ENCODE measurements around the gene TMEM9.
"Not testable (repeated sequence)": the region's sequence is repeated elsewhere in the genome, so short reads cannot be mapped to it uniquely, and the experiment has no call there.

TMEM9 gene

DNA sequence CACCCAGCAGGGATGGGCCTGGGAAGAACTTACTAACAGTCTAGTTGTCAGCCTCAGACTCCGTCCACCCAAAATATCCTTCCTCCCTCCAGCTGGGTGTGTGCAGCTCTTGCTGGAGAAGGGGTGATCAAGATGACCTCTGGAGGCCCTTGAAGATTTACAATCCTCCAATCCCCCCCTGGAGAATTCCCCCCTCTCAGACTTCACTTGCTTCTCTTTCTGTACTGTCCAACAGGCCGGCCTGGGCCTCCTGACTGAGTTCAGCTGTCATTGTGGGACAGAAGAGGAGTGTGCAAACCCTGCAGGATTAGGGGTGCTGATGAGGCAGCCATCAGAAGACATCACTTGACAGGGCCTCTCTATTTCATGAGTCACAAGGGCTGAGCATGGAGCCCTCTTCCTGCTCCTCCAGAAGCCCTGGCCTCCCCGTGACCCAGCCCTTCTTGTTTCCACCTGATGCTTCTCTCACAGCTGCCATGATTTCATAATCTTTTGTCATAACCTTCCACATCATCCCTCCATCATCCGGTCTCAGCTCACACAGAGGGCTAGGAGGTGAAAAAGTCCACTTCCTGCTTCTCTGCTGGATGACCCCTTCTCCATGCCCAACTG lies 18.8 kb upstream of the TMEM9 start:
- DNase-seq: no peak

DNA sequence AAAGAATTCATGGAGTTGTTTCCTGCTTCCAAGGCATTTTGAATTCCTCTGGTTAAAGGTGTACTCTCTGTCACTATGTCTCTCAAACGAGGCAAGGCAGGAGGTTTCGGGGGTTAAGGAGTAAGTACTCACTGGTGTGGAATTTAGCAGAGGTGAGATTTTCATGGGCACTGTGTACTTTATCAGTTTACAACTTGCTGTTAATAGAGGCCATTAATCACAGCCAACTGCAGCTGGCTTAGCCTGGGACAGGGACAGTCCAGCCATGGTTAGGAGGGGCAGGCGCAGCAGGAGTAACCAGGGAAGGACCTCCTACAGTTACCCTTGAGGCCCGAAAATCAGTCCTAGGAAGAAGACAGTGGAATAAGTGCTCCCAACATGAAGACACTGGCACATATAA lies 18.1 kb upstream of the TMEM9 start:
- no peak for DNase-seq

DNA sequence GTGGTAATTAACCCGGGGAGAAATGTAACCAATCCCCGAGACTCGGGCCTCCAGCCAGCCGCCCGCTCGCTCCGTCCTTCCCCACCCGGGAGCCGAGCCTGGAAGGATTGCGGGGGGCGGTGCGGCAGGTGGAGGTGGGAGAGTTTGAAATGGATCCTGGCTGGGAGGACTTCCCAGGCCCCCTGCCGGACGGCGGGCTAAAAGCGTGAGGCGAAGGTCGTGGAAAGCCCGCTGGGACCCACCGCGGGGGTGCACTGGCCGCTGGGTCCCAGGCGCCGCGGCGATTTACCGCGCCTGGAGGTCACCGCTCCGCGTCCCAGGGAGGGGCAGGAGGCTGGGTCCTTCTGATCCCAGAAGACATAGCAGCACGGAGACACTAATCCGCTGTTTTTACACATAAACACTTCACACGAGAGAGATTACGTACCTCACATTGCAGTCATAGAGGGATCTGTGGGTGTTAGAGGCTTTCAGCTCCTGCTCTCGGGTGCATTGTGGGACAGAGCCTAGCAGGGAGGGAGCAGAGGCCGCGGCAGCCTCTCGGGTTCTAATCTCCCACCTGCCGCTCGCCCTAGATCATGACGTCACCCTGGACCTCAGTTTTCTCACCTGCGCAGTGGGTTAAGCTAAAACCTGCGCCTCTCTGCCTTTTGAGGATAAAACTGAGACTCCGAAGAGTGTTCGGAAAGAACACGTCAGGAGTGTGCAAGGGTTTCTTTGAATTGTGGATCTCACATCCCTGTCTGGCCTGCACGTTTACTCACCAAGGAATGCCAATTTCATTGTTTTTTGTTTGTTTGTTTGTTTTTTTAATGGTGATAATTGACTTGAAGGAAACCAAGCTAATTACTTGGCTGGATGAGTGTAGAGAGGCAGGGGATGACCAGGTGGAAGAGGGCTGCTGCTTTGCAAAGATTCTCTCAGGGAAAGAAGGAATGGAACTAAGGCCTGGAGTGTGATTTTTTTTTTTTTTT lies 17.1 kb upstream of the TMEM9 start:
- DNase-seq: peak; percentile 70

DNA sequence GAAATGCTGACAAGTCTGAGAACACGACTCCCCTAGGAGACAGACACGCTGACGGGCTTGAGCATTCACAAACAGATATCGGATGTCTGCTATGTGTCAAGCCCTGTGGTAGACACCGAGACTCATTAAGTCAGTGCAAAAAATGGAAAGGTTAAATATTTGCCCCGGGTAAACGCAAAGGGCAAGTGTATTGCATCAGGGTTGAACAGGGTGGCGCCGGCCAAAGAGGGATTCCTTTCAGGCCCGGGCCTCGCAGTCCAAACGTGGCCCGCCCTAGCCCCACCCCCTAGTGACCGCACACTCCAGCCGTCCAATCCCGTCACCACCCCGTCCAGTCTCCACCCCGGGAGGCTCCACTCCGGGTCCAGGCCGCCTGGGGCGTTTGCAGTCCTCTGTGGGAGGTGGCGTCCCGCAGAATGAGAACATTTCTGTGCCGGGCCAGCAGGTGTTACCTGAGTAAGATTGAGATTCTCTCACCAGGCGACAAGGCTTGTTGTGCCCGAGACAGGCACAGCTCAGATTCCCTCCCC lies 16.3 kb upstream of the TMEM9 start:
- DNase-seq: peak; percentile 90

DNA sequence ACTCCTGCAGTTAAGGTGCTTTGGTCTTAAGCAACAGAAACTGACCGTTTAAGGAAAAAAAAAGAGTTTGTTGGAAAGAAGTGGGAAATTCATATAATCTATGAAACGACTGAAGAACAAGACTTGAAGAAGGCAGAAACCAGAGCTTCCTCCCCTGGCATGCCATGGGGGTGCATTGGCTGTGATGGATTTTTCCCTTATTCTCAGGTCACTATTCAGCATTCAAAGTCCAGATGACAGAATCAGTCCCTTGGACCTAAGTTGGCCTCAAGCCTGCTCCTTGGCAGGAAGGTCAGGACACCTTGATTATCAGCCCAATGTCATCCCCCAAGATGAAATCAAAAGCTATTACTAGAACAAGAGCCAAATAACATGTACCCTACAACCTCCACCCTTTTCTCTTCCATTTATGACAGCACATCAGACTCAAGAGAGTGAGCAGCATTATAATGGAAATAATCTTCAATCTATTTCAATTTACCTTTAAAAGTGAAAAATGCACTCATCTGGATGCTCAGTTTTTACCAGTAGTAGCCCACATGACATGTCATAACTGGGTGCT lies 15.8 kb upstream of the TMEM9 start:
- no peak for DNase-seq

DNA sequence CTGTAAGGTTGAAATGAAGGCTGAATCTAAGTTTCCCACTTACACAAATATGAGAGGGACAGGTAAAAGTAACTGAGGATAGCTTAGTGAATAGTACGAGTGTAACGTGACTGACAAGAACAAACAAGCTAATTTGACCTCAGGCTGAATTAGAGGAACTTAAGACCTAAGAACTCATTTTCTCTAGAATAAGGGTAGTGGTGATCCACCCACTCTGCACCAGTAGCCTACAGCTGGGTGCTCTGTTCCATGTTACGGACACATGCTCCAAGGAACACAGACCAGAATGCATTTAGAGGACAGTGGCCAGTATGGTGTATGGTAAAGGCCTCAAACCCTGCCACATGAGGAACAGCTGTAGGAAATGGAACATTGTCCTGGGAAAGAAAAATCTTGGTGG lies 14.9 kb upstream of the TMEM9 start:
- no peak for DNase-seq

DNA sequence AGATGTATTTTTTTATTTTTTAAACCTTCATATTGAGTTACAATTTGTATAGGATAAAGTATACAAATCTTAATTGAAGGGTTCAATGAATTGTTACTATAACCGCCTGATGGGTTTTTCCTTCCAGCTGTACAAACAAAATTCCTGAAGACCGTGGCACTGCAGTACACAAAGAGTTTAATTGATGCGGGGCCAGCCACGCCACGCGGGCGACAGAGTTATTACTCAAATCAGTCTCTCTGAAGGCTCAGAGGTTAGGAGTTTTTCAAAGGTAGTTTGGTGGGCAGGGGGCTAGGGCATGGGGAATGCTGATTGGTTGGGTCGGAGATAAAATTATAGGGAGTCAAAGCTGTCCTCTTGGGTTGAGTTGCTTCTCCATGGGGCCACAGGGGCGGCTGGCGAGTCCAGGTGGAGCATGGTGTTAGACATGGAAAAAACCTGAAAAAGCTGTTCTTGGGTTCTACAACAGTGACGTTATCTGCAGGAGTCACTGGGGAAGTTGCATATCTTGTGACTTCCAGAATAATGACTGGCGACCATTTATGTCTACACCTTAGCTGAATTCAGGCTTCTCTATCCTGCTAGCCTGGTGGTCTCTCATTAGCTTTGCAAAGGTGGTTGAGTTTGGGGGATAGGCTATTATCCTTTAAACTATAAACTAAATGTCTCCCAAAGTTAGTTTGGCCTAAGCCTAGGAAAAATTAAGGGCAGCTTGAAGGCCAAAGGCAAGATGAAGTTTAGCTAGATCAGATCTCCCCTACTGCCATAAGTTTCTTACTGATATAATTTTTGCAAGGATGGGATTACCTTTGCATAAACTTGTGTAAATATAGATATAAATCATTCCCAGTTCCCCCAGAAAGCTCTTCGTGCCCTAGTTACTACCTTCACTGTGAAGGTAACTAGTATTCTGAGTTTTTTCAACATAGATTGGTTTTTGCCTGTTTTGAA lies 13.0 kb upstream of the TMEM9 start:
- DNase-seq: no peak

DNA sequence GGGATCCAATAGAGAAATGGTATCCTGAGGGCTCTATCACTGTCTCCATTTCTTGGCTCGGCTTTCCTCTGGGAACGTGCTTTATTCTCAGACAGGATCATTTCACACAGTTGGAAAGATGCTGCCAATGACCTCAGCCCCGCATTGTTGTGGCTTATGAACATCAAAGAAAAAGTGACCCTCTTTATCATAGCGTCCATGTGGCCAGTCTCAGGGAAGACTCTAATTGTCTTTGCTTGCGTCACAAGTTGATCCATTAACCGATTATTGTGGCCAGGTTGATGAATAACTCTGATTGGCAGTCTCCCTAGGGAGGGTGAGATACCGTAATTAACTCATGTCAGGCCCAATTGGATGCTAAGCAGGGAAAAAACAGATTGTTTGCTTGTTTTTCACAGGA lies 10.4 kb upstream of the TMEM9 start:
- no peak for DNase-seq

DNA sequence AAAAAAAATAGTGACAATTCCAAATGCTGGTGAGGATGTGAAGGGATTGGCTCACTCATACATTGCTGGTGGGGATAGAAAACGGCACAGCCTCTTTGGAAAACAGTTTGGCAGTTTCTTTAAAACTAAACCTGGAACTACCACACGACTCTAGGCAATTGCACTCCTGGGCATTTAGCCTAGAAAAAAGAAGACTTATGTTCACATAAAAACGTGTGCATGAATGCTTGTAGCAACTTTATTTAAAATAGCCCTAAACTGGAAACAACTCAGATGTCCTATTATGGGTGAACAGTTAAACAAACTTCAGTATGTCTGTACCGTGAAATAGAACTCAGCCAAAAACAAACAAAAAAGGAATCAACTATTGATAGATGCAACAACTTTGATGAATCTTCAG lies 9.4 kb upstream of the TMEM9 start:
- DNase-seq: no peak

DNA sequence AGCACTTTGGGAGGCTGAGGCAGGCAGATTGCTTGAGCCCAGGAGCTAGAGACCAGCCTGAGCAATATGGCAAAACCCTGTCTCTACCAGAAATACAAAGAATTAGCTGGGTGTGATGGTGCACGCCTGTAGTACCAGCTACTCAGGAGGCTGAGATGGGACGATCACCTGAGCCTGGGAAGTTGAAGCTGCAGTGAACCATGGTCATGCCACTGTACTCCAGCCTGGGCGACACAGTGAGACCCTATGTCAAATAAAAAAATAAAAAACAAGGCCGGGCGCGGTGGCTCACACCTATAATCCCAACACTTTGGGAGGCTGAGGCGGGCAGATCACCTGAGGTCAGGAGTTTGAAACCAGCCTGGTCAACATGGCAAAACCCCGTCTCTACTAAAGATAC lies 8.8 kb upstream of the TMEM9 start:
- not testable (repeated sequence) for DNase-seq

DNA sequence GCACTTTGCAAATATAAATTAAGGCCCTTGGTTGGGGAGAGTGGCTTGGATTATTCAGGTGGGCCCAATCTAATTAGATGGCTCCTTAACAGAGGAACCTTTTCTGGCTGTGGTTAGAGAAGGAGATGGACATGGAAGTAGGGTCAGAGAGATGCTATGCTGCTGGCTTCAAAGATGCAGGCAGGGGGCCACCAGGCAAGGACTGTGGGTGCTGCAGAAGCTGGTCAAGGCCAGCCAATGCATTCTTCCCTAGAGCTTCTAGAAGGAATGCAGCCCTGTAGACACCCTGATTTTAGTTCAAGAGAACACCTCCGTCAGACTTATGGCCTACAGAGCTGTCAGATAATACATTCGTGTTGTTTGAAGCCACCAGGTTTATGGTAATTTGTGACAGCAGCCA lies 3.7 kb upstream of the TMEM9 start:
- DNase-seq: no peak

DNA sequence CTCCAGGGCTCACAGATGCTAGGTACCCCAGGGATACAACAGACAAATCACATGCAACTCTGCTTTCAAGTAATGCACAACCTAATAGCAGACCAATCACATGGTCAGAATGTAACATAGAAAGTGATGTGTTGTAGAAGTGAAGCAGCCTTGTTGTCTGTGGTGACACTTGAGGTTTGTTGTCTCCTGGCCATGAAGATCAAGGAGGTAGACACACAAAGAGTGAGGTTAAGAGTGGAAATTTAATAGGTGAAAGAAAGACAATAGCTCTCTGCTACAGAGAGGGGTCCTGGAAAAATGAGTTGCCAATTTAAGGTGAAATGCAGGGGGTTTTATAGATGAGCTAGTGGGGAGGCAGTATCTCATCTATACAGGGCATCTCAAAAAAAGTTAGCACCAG lies 2.5 kb upstream of the TMEM9 start:
- DNase-seq: peak; percentile 4

DNA sequence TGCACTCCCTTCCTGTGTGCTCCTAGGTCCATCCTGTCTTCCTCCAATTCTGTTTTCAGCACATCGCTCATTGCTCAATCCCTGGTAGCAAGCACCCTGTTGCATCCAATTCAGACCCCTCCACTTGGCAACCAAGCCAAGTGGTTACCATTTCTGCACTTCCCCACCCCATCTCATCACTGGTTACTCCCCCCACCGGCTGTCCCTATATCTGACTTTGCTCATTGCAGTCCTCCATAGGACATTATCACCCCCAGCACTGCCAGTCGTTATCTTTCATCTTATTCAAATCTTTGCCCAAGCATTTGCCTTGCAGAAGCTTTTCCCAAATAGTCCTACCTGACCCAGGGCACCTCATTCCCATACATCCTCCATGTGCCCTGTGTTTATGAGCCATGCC lies 2.1 kb upstream of the TMEM9 start:
- DNase-seq: no peak

DNA sequence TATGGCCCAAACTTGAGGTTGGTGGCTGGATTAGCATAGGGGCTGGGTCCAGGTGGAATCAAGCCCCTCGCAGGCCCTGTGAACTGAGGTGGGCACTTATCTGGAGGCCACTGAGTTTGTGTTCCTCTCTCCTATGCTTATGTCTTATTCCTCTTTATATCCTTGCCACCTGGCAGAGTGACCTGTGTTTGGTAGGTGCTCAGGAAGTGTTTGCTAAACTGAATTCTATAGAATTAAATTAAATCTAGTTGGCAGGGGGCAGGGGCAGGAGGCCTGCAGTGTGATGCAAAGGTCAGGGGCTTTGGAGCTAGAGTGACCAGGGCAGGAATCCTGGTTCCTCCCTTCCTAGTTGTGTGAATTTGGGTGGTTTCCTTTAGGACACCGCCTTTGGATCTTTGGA lies 1.1 kb upstream of the TMEM9 start:
- no peak for DNase-seq

DNA sequence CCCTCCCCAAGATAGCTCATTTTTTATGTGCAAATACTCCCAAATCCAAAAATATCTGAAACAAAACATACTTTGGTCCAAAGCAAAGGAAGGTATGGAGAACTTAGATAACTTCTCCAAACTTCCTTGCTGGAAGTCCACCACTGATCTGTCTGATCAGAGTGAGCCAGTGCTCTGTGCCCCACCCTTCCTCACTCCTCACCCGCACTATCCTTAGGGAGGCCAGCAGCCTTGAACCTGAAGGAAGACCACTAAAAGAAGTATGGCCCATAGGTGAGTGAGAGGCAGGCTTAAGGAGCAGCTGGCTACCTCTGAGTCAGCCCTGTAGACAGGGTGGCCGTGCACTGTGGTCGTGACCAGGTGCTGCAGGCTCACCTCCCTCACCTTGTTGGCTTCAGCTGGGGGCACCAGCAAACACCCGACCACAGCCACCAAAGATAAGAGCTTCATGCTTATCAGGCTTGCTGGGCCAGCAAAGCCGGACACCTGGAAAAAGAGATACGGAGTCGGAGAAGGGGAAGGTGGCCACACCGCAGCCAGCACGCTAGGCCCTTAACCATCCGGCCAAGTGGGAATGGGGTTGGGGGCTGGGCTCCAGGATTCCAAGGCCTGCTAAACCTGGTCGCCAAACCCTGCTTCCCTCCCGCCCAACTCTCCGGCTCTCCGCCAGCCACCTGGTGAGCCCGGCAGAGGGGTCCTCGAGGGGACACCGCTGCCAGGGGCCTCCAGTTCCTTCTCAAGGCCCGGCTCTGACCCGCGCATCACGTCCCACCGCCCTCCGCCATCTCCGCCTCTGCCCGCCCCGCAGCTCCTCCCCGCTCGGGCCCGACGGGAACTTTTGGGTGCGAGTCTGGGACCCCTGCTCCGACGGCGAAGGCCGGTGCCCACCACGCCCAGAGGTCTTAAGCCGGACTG lies 543 bp downstream of the TMEM9 start:
- DNase-seq: no peak

DNA sequence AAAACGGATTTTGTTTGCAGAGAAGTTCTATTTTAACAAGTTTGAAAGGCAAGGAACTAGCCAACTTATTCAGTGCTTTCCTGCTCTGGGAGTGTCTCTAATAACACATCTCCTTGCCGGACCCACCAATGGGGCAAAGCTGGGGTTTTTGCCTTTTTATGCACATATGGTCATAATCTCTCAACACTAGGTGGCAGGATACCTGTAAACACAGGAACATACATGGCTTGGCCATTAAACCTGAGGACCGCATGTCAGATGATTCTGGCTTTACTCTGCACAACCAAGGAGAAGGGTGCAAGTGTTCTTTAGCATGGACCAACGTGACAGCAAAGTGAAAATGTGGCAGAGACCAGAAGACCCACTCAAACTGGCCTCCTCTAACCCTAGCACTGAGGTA lies 4.9 kb downstream of the TMEM9 start:
- peak; percentile 7 for DNase-seq

DNA sequence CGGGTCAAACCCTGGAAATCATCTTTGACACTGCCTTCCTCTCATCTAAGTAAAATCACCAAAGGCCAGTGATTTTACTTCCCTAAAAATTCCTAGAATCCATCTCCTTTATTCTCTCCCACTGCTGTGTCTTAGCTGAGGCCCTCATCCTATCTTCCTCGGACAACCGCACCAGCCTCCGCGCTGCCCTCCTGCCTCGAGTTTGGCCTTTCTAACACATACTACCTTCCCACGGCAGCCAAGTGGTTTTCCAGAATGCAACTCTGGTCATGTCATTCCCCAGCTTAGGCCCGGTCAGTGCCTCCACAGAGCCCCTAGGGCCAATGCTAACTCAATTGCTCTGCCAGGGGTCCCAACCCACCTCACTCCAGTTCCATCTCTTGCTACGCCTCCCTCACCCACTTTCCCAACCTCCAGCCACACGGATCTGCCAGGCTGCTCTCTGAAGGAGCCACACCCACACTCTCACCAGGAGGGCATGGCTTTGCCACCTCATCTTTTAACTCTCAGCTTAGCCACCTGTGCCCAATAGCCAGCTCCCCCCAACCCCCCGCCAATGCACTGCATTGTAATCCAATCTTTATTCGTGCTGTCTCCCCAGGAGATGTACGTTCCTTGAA lies 6.8 kb downstream of the TMEM9 start:
- no peak for DNase-seq

DNA sequence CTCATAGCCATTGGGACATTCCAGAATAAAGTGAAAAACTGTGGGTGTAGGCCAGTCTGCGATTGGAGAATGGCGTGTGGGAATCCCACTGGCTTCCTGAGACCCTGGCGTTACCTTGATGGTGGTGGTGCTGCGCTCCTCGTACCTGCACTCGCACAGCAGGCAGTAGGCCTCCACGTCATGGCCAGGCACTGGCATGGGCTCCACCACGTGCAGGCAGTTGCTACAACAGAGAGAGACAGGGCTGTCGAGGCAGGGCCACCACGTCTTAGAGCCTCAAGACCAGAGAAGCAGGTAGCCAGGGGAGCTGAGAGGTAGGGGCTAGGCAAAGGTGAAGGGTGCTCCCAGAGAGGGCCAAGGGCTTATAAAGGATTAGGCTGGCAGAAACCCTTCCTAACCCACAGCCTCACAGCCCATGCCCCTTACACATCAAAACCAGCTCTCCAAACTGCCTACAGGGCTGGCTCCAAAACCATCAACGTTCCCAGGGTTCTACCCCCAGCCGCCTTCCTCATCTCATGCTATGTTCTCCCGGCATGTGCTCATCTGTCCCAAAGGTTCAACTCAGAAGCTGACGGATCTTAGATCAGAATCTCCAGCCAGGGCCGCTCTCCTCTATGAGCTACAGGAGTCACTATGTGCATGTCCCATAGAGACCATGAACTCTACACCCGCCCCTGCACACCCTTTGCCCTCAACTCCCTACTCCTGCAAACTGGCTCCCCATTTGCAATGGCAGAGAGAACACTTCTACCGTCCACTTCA lies 7.5 kb downstream of the TMEM9 start:
- no peak for DNase-seq

DNA sequence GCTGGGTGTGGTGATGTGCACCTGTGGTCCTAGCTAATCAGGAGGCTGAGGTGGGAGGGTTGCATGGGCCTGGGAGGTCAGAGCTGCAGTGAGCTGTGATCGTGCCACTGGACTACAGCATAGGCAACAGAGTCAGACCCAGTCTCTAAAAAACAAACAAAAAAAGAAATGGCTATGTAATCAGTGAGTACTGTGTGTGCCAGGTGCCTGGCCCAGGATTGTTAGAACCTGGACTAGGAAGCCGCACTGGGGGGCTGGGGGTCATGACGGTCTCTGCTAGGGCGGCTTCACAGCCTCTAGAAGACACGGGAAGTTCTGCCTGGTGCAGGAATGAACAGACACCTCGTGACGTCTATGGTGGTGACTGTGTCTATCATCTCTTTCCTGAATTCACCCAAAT lies 8.5 kb downstream of the TMEM9 start:
- DNase-seq: no peak

DNA sequence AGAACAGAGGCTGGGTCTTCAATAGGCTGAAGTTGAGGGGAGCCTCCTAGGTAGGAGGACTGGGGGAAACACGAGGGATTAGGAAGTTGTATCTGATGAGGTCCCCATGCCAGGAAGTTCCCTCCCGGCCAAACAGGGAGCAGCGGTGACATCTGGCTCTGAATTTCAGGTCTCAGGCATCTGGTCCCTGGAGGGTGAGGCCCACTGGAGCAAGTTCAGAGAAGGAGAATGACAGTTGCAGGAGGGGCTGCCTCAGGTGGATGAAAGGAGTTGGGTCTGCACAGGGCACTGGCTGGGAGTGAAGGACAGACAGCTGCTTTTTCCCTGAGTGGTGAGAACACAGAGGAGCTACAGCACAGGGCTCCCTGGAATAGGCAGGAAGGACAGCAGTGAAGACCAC lies 9.1 kb downstream of the TMEM9 start:
- DNase-seq: peak; percentile 59

Data from NCI-H2171 treated with DMSO at 0.1 percent for 48 hours (cell line).